NB4 (cell line): ENCODE data around the gene GBF1.
"Not testable (repeated sequence)": the region's sequence is repeated elsewhere in the genome, so short reads cannot be mapped to it uniquely, and the experiment has no call there.

Source experiments
- DNase-seq: peaks from one replicate; pipeline ENCODE4 v3.0.0; 2010; ENCODE audit warnings: low read depth
- H3K4me3 ChIP-seq: one replicate; pipeline ENCODE4 v1.5.1; 2011; ENCODE audit warnings: mild to moderate bottlenecking, low read depth, low read length, moderate library complexity
- CTCF ChIP-seq: IDR thresholded peaks from one replicate; pipeline ENCODE4 v1.5.1; 2012; ENCODE audit warnings: low read depth, low read length
- MAX ChIP-seq: IDR thresholded peaks from 2 replicates; pipeline ENCODE4 v1.6.1; 2011; ENCODE audit warnings: low read depth, low read length
- MYC ChIP-seq: IDR thresholded peaks from 2 replicates; pipeline ENCODE4 v1.6.1; 2011; ENCODE audit warnings: low read depth, low read length
- POLR2A ChIP-seq: IDR thresholded peaks from 2 replicates; pipeline ENCODE4 v1.6.1; 2011; ENCODE audit warnings: mild to moderate bottlenecking; ENCODE audit not compliant: insufficient read length; ENCODE audit errors: extremely low read depth

The GBF1 gene

GRCh38 chr10:102302611-102303010, 57.3 kb downstream of the GBF1 start:
- no peak overlapping the region for H3K4me3 ChIP-seq
- TF ChIP-seq MYC (no peak), MAX (no peak), POLR2A (no peak), CTCF (no peak)
- DNase-seq: no peak

- no peak overlapping the region for H3K4me3 ChIP-seq
- DNase-seq: no peak
- TF ChIP-seq POLR2A (no peak), MYC (no peak), MAX (no peak), CTCF (no peak)
Measured at GRCh38 chr10:102306006-102306405, 60.7 kb downstream of the GBF1 start.

GRCh38 chr10:102306710-102307109, 61.4 kb downstream of the GBF1 start:
- no peak for DNase-seq
- TF ChIP-seq CTCF (no peak), POLR2A (no peak), MAX (no peak), MYC (no peak)
- no peak overlapping the region for H3K4me3 ChIP-seq

GRCh38 chr10:102308318-102308717, 63.0 kb downstream of the GBF1 start:
- DNase-seq, H3K4me3 ChIP-seq: not testable (repeated sequence)

- DNase-seq: no peak
- no peak overlapping the region for H3K4me3 ChIP-seq
- TF ChIP-seq CTCF (no peak), MYC (no peak), POLR2A (no peak), MAX (no peak)
Measured at GRCh38 chr10:102309236-102309635, 63.9 kb downstream of the GBF1 start.

GRCh38 chr10:102309916-102310315, 64.6 kb downstream of the GBF1 start:
- no peak overlapping the region for H3K4me3 ChIP-seq
- DNase-seq: no peak
- TF ChIP-seq MYC (no peak), CTCF (no peak), POLR2A (no peak), MAX (no peak)
